Activated CD8-positive, alpha-beta memory T cell treated with anti-CD3 and anti-CD28 coated beads, Interleukin-2, amount 50 U/mL, for 24 hours (primary cell): ENCODE measurements around the gene EXOC4.
"Not testable (repeated sequence)": the region's sequence is repeated elsewhere in the genome, so short reads cannot be mapped to it uniquely, and the experiment has no call there.

Experiments used
- DNase-seq: peaks from one replicate; pipeline ENCODE4 v3.0.0-alpha.2; 2020; ENCODE audit errors: extremely low read depth

Gene EXOC4

DNA sequence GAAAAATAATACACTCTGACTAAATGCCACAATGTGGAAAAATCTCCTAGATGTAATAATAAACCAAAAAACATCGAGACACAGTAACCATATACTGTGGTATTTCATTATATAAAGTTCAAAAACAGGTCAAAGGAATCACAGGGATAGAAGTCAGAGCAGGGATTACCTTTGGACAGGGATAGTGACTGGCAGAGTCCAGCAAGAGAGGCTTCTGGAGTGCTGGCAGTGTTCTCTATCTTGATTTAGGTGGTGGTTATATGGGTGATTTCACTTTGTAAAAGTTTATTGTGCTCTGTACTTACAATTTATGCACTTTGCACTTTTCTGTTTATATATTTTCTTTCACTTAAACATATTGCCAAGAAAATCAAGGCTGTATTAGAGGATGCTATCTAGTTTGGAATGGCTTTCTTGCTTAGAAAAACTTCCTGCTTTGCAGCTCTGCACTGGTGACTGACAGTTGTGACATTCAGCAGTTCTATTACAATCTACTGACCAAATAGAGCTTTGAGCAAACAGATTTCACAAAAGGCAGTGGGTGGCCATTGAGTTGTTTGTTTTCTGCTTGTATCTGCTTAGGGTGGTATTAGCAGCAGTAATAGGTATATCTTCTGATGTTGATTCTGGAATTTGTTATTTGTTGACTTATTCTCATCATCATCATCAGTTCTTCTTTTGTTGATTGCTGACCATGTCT lies 610.6 kb downstream of the EXOC4 start:
- no peak for DNase-seq

DNA sequence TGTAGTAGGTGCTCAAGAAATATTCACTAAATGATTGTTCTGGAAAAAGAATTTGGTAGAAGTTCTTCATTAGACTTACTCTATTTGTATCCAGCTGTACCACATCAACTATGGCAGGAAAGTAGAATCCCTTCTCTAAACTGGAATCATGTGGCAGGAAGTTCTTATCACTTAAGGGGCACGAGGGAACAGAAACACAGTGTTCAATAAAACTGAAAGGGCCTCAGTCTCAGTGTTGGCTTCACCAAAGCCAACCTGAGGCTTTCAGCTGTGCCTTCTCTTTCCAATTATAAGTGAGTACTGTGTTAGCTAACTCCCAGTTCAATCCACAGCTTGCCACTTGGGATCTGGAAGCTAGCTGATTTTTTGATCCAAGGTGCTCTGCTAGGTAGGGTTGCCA lies 616.7 kb downstream of the EXOC4 start:
- no peak for DNase-seq

GRCh38 chr7:133871757-133872156 lies 618.9 kb downstream of the EXOC4 start:
- DNase-seq, result no peak

- no peak for DNase-seq
Measured at GRCh38 chr7:133873187-133873586, 620.3 kb downstream of the EXOC4 start.

DNA sequence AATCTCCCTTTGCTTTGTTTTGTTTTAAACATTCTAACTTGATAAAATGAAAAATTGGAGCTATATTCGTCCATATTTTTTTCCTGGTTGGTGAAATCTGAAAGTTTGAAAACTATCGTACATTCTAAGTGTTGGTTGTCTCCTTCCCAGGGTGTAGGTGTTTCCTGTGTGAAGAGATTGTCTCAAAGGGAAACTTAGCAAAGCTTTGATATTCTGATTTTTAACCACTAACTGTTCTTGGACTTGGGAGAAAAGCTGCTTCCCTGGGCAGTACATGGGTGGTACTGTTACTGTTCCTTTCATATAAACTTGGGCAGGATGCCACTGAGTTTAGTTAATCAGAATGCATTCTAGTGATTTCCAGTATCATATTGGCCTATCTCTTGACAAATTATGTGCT lies 620.8 kb downstream of the EXOC4 start:
- DNase-seq, result no peak

DNA sequence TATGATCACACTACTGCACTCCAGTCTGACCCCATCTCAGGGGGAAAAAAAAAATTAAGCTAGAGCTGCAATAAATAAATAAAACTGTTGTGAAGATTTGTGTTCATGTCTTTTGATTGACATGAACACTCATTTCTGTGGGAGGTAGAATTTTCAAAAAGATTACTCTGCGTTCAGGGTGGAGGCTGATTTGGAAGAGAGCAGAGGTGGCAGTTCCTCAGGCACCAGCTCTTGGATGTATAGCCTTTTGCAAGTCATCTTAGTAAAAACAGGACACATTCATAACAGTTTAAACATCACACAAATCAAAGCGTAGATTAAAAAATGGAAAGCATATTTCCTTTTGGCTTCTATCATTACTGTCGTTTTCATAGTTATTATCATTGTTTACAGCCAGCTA lies 630.7 kb downstream of the EXOC4 start:
- DNase-seq, result no peak

- no peak for DNase-seq
Measured at GRCh38 chr7:133885213-133885612, 632.3 kb downstream of the EXOC4 start.

DNA sequence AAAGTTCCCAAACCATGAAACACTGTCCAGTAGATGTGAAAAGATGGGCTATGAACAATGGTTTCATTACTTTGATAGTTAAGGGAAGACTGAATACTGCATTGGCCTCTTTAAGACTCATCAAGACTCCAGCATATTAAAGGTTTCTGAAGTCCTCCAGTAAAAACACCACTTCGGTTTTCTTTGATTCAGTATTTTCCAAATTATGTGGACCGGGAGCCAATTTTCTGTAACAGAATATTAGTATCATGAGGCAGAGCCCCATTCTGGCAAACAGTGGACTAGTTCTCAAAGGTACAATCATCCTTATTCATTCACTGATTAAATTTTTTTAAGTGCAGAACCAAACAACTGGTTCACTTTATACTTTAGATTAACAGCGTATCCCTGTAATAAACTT lies 633.2 kb downstream of the EXOC4 start:
- DNase-seq, result no peak

DNA sequence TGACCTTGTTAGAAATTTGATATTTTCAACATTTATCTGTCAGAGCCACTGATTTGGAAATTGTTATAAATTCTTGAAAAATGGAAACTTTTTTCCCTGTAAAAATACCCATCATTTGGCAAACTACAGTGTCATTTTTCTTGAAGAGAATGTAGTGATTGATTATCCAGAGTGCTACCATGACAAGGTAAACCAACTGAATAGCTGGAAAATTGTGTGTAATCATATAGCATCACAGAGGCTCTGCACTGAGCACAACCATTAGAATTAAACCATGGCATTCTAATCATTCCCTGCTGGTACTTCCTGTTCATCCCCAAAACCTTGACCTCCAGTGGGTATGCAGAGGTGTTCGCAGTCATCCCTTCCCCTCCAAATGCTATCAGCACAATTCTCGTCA lies 633.9 kb downstream of the EXOC4 start:
- DNase-seq, result no peak

DNA sequence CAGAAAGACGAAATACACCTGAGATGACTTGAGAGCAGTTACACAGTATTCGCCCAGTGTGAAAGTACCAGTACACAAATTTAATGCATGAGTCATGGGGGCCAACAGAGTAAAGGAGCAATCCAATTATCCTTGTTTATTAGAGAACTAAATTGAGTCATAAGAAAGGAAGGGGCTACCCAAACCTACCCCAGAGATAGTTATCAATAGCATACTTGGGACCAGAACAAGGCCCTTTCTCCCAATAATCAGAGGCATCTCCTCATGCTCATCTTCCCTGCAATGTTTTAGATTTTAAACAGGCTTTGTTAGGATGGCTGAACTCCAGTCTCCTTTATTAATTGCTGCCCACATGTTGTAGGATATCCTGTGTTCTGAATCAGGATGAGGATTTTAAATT lies 634.6 kb downstream of the EXOC4 start:
- no peak for DNase-seq

GRCh38 chr7:133888061-133888930 lies 635.4 kb downstream of the EXOC4 start:
- DNase-seq, result no peak

DNA sequence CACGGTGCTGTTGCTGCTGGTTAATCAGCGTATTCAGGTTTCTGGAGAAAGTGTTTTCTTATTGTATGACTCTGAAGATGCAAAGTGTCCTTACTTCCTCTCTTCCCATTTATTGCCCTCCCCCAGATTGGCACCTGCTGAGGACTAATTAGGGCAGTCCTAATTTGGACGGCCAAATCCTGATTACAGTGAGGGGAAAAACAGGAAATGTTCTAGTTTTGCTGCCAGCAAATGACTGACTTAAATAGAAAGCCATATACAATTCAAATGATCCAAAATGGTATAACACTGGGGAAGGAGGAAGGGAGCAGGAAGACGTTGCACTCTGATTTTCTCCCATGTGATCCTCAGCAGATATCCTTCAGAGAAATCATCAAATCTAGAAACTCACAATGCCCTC lies 651.9 kb downstream of the EXOC4 start:
- no peak for DNase-seq

DNA sequence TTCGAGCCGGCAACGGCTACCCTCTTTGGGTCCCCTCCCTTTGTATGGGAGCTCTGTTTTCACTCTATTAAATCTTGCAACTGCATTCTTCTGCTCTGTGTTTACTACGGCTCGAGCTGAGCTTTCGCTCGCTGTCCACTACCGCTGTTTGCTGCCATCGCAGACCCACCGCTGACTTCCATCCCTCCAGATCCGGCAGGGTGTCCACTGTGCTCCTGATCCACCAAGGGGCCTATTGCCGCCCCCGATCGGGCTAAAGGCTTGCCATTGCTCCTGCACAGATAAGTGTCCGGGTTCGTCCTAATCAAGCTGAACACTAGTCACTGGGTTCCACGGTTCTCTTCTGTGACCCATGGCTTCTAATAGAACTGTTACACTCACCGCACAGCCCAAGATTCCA lies 653.7 kb downstream of the EXOC4 start:
- not testable (repeated sequence) for DNase-seq

DNA sequence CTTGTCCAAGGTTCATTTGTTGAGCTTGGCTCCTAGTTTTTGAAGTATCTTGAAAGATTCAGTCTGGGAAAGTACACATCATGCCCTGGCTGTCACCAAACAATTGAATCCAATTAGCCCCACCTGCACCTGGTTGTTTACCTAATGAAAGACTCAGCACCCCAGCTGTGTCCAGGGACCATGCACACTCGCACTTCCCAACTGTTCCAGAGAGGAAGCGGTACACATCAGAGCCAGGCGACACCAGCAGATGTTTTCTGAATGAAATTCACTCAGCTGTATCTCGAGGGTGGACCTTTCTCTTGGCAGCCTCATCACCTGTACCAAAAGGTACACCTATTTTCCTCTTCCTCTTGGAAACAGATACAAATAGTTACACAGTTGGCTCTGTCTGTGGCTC lies 657.9 kb downstream of the EXOC4 start:
- DNase-seq, result no peak

- DNase-seq, result no peak
Measured at GRCh38 chr7:133911724-133912123, 658.8 kb downstream of the EXOC4 start.

DNA sequence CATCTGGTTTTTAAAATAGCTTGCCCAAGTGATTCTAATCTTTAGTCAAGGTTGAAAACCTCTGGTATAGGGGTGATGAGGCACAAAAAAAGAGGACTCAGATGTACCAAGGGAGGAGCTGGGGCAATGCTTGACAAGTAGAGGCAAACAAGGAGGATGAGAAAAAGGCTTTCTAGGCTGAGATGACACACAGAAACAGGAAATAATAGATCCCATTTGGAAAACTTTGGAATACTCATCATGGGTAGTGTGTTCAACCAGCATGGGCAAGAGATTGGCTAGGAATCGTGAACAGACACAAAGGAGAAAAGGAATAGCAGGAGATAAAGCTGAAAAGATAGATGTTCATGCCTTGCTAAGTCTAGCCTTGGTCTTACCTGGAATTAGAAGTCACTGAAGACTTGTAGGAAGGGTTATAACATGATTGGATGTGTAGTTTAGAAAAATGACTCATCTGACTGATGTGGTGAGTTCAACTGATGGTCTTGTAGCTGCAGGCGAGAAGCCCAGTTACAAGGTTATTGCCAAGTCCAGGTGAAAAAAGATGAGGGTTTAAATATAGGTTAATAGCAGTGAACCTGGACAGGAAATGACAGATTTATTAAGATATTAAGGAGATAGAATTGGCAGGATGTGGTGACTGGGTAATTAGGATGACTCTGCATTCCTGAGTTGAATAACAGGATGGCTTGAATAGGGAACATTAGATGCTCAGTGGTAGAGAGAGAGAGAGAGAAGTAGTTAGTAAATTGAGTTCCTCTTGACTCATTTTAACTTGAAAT lies 660.2 kb downstream of the EXOC4 start:
- DNase-seq, result no peak

- no peak for DNase-seq
Measured at GRCh38 chr7:133916621-133917020, 663.7 kb downstream of the EXOC4 start.

GRCh38 chr7:133919810-133920209 lies 666.9 kb downstream of the EXOC4 start:
- no peak for DNase-seq

DNA sequence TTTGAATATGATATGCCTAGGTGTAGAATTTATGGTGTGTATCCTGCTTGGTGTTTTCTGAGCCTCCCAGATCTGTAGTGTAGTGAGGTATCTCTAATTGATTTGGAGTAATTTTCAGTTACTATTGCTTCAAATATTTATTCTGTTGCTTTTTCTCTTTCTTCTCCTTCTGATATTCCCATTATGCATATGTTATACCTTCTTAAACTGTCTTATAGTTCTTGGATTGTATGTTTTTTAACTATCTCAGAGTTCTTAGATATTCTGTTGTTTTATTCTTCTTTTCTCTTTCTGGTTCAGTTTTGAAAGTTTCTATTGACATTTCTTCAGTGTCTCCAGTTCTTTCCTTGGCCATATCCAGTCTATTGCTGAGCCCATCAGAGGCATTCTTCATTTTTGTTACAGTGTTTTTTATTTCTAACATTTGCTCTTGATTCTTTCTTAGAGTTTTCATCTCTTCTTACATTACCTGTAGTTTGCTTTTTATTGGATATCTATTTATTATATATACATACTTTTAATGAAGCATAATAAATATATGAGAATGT lies 668.8 kb downstream of the EXOC4 start:
- DNase-seq, result no peak

GRCh38 chr7:133923974-133924373 lies 671.1 kb downstream of the EXOC4 start:
- no peak for DNase-seq

GRCh38 chr7:133931053-133931452 lies 678.2 kb downstream of the EXOC4 start:
- no peak for DNase-seq

GRCh38 chr7:133932591-133932990 lies 679.7 kb downstream of the EXOC4 start:
- DNase-seq, result no peak
